ENCODE data around the gene RETN.
"Not testable (repeated sequence)": the region's sequence is repeated elsewhere in the genome, so short reads cannot be mapped to it uniquely, and the experiment has no call there.

RETN gene

DNA sequence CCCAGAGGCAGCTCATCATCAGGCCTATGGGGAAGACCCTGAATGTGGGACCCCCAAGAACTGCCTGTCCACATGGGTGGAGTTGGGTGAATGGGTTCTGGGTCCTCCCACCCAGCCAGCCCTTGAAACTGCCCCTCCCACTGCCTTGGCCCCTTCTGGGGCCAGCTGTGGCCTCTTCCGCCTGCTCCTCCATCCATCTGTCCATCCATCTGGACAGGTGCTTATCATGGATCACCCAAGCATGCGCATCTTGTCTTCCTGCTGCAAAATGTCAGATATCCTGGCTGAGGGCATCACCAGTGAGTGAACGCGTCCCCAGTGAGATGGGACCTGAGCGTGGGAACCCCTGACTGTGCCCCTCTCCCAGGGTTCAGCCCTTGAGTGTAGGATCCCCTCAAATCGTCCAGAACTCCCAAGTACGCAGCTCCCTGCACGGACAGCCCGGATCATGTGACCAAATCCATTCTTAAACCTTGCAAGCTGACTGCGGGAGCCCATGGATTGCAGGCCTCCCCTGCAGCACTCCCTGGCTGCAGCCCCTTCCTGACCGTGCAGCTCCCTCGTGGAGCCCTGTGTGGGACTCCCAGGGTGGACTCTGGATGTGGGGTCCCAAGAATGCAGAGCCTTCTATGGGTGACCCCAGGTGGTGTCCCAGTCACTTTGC lies 29.9 kb upstream of the RETN start:
- H3K4me3 ChIP-seq (ENCODE audit: low read depth, low read length): no peak overlapping the region
- DNase-seq (ENCODE audit: low read depth): no peak
- TF ChIP-seq, protein P1, sequence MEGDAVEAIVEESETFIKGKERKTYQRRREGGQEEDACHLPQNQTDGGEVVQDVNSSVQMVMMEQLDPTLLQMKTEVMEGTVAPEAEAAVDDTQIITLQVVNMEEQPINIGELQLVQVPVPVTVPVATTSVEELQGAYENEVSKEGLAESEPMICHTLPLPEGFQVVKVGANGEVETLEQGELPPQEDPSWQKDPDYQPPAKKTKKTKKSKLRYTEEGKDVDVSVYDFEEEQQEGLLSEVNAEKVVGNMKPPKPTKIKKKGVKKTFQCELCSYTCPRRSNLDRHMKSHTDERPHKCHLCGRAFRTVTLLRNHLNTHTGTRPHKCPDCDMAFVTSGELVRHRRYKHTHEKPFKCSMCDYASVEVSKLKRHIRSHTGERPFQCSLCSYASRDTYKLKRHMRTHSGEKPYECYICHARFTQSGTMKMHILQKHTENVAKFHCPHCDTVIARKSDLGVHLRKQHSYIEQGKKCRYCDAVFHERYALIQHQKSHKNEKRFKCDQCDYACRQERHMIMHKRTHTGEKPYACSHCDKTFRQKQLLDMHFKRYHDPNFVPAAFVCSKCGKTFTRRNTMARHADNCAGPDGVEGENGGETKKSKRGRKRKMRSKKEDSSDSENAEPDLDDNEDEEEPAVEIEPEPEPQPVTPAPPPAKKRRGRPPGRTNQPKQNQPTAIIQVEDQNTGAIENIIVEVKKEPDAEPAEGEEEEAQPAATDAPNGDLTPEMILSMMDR (IDR thresholded peaks at IDR 0.05; ENCODE audit: low read depth, low read length, missing control alignments): no peak

DNA sequence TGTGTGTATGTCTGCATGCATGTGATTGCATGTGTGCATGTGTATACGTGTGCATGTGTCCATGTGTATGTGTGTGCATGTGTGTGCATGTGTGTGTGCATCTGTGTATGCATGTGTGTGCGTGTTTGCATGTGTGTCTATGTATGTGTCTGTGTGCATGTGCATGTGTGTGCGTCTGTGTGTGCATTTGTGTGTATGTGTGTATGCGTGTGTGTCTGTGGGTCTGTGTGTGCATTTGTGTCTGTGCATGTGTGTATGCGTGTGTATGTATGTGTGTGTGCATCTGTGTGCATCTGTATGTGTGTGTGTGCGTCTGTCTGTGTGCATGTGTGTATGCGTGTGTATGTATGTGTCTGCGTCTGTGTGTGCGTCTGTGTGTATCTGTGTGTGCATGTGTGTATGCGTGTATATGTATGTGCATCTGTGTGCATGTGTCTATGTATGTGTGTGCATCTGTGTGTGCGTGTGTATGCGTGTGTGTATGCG lies 28.9 kb upstream of the RETN start:
- TF ChIP-seq, protein P1 (IDR thresholded peaks at IDR 0.05; ENCODE audit: low read depth, low read length, missing control alignments): no peak
- H3K4me3 ChIP-seq (ENCODE audit: low read depth, low read length): no peak overlapping the region
- no peak for DNase-seq (ENCODE audit: low read depth)

DNA sequence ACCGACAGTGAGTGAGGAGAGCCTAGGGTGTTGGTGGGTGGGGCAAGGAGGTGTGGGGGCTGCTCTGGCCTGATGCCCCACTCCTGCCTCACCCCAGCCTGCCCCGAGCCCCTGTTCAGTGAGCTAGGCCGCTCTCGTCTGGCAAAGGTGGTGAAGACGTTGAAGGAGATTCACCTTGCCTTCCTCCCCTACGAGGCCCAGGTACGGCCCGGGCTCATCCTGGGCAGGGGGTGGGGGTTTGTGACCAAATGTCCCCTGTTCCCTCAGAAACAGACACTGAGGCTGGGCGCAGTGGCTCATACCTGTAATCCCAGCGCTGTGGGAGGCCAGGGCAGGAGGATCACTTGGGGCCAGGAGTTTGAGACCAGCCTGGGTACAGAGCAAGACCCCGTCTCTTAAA lies 28.0 kb upstream of the RETN start:
- no peak overlapping the region for H3K4me3 ChIP-seq (ENCODE audit: low read depth, low read length)
- TF ChIP-seq, protein P1 (IDR thresholded peaks at IDR 0.05; ENCODE audit: low read depth, low read length, missing control alignments): no peak
- DNase-seq (ENCODE audit: low read depth): no peak

DNA sequence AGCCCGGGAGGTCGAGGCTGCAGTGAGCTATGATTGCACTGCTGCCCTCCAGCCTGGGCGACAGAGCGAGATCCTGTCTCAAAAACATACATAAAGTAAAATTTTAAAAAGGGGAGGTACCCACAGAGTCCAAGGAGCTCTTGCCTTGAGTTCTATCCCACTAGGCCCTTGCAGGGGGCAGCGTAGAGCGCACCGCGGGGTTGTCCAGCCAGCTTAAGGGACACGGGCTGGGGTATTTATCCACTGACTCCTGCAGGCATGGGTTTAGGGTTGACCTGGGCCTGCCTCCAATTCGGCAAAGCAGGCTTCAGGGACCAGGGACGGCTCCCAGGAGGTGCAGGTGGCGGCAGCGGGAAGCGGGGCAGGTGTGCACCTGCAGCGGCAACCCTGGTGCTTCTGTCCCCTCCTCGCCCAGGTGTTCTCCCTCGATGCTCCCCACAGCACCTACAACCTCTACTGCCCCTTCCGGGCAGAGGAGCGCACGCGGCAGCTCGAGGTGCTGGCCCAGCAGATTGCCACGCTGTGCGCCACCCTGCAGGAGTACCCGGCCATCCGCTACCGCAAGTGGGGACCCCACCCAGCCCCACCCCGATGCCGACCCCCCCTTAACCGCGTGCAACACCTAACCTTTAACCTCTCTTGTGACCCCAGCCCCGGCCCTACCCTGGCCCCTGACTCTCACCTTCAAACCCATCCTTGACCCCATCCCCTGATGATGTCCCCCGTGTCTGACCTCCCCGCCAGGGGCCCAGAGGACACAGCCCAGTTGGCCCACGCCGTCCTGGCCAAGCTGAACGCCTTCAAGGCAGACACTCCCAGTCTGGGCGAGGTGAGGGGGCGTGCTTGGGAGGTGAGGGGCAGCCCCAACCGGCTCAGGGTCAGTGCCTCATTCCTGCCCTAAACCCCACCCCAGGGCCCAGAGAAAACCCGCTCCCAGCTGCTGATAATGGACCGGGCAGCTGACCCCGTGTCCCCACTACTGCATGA lies 27.3 kb upstream of the RETN start:
- DNase-seq (ENCODE audit: low read depth): no peak
- no peak overlapping the region for H3K4me3 ChIP-seq (ENCODE audit: low read depth, low read length)
- TF ChIP-seq, protein P1 (IDR thresholded peaks at IDR 0.05; ENCODE audit: low read depth, low read length, missing control alignments): no peak

DNA sequence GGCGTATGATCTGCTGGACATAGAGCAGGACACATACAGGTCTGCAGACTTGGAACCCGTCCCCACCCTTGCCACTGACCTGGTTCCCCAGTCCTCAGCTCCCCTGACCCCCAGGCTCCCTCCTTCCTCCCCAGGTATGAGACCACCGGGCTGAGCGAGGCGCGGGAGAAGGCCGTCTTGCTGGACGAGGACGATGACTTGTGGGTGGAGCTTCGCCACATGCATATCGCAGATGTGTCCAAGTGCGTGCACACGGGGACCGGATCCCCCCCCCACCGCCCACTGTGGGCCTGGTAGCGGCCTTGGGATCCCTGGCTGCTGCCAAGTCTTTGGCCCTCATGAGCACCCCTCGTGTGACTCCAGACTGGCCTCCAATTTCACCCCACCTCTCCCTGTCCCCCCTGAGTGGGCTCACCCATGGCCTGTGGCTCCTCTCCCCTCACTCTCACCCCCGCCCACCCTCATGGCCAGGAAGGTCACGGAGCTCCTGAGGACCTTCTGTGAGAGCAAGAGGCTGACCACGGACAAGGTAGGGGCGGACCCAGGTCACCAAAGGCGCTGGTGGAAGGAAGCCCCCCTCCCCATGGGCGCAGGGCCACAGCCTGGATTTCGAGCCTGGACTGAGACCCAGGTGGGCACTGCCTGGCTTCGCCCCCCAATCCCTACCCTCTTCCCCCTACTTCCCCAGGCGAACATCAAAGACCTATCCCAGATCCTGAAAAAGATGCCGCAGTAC lies 26.4 kb upstream of the RETN start:
- TF ChIP-seq, protein P1 (IDR thresholded peaks at IDR 0.05; ENCODE audit: low read depth, low read length, missing control alignments): no peak
- H3K4me3 ChIP-seq (ENCODE audit: low read depth, low read length): no peak overlapping the region
- DNase-seq (ENCODE audit: low read depth): no peak

DNA sequence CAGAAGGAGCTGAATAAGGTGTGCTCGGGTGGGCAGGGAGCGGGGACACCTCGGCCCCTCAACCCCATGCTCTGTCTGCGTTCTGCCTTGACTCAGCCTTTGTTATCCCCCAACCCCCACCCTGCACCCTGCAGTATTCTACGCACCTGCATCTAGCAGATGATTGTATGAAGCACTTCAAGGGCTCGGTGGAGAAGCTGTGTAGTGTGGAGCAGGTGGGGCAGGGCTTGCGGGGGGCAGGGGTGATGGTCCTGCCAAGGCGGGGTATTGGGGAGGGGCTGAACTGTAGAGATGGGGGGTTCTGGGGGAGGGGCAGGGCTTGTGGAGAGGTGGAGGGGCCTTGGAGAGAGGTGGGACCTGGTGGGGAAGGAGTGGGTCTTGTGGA lies 25.8 kb upstream of the RETN start:
- TF ChIP-seq, protein P1 (IDR thresholded peaks at IDR 0.05; ENCODE audit: low read depth, low read length, missing control alignments): no peak
- no peak for DNase-seq (ENCODE audit: low read depth)
- no peak overlapping the region for H3K4me3 ChIP-seq (ENCODE audit: low read depth, low read length)

DNA sequence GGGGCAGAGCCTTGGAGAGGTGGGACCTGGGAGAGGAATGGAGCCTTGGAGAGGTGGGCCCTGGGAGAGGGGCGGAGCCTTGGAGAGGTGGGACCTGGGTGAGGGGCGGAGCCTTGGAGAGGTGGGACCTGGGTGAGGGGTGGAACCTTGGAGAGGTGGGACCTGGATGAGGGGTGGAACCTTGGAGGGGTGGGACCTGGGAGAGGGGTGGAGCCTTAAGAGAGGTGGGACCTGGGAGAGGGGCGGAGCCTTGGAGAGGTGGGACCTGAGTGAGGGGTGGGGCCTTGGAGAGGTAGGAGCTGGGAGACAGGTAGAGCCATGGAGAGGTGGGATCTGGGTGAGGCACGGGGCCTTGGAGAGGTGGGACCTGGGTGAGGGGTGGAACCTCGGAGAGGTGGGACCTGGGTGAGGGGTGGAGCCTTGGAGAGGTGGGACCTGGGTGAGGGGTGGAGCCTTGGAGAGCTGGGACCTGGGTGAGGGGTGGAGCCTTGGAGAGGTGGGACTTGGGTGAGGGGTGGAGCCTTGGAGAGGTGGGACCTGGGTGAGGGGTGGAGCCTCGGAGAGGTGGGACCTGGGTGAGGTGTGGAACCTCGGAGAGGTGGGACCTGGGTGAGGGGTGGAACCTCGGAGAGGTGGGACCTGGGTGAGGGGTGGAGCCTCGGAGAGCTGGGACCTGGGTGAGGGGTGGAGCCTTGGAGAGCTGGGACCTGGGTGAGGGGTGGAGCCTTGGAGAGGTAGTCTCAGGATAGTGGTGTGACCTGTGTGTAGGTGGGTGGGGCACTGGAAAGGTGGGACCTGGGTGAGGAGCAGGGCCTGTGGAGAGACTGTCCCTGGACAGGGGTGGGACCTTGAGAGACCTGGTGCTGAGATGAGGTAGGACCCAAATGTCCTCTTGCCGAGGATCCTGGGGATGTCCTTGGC lies 25.0 kb upstream of the RETN start:
- not testable (repeated sequence) for H3K4me3 ChIP-seq (ENCODE audit: low read depth, low read length); DNase-seq (ENCODE audit: low read depth)

Data from GM12864 (cell line).